Measurements from ENCODE around the gene TCF7L2. TPM values are rescaled to one million over a fixed set of nuclear protein-coding genes. Genes with fewer than 3 reads are reported as not detected.

Gene TCF7L2
- total RNA-seq, 1 donor from 2014 or later: 0.30 TPM

DNA sequence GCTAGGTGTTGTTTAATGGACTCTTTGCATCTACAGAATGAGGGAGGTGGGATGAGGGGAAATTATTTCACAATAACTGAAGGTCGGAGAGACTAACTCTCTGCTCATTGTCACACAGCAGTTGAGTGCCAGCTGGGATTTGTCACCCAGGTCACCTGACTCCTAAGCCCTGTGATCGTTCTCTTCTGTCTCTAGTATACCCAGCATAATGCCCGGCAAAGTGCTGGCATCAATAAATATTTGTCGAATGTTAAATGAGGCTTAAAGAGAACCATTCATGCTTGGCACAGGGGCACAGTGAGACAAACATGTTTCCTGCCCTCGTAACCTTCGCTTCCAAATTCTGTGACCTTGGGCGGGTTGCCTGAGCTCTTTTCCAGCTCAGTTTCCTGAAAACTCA is 70.8 kb downstream of the TCF7L2 start:
- intact Hi-C loops (cut with micrococcal nuclease): no loop called here

DNA sequence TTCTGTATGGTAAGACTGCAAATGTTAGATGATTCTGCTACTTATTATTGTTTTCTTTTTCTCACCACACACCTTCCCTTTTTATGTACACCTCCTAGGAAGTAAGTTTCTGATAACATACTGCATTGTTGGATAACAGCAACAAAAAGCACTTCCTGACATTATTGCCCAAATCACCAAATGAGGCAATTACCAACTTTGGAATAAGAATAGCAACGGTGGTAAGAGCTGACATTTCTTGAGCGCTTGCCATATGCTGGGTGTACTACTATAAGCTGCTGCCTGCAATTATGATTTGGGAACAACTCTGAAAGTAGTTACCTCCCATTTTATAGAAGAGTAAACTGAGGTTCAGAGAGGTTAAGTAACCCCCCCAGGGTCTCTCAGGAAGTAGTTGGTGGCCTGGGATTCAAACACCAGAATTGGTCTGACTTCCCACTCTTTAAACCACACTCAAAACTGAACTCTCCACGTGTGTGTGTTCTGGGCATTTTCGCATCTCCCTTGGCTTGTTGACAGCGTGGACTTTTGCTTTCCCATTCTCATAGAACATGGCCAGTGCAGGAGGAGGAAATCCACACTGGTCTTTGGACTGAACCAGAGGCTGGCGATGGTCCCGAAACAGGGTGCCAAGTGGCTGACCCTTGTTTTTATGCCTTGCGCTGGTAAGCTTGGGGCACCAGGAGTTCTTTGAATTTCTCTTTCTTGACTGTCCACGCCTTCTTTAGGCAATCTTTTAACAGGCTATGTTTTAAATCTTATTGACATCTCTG is 71.4 kb downstream of the TCF7L2 start:
- intact Hi-C loops (cut with micrococcal nuclease): no loop called here

DNA sequence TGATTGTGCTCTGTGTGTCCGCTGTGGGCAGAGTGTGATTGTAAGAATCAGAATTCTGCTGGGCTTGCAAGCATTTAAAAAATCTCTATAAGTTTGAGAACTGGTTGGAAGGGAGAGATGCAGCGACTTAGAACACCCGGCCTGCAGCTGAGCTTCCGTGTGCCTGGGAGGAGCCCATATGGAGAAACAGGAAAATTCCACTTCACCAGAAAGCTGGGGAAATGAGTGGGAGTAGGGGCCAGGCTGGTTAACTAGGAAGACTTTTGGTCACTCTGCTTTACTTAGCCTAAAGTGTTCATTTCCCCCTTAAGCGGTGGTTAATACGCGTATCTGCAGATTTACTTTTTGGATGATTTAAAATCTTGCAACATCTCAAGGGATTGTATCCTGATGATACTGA is 72.2 kb downstream of the TCF7L2 start:
- intact Hi-C loops (cut with micrococcal nuclease): no loop called here

DNA sequence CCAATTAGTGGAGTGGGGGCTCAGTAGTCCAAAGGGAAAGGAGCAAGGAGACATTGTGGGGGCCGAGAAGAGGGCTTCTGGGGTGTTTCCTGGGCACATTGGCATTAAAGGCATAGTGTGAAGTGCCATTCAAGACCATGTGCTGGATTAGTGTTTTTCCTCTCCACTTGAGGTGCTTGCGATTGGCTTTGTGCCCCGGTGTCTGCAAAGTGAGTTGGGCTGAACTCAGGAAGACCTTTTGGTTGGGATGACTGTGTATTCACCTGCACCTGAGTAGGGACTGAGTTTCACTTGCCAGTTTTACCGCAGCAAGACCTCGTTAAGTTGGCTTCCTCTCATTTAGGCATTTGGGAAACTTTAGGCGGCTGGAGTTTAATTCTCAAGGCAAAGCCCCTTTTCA is 73.0 kb downstream of the TCF7L2 start:
- intact Hi-C loops (cut with micrococcal nuclease): no loop called here

DNA sequence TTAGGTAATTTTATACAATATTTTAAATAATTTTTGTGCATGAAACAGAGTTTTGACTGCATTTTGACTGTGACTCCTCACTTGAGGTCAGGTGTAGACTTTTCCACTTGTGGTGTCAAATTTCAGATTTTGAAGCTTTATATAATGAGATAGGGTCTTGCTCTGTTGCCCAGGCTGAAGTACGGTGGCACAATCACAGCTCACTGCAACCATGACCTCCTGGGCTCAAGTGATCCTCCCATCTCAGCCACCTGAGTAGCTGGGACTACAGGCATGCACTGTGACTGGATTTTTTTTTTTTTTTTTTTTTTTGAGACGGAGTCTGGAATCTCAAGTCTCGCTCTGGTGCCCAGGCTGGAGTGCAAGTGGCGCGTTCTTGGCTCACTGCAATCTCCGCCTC is 74.9 kb downstream of the TCF7L2 start:
- intact Hi-C loops (cut with micrococcal nuclease): no loop called here

DNA sequence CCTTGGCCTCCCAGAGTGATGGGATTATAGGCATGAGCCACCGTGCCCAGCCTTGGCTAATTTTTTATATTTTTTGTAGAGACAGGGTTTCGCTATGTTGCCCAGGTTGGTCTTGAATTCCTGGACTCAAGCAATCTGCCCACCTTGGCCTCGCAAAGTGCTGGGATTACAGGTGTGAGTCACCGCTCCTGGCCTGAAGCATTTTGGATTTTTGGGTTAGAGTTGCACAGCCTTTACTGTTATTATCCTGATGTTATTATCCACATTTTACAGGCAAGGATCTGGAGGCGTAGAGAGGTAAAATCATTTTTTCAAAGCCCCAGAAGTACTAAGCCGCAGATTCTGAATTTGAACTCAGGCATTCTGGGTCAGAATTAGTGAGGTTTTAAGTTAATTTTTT is 75.4 kb downstream of the TCF7L2 start:
- intact Hi-C loops (cut with micrococcal nuclease): no loop called here

DNA sequence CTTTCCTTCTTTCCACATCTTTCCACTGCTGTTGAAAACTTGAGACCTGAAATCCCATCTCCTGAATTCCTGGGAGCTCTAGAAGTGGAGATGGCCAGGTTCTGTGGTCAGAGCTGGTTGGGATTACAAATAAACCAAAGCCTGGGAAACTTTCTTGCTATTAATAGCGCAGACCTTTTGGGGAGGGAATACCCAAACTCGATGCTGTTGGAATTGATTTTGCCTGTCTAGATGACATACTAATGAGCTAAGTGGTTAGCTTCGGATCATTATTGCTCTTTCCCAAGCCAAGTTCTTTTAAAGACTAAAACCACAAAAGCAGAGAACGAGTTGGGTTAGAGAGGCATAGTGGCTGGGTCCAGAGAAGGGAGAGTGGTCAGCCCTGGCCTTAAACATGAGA is 76.6 kb downstream of the TCF7L2 start:
- intact Hi-C loops (cut with micrococcal nuclease): no loop called here

DNA sequence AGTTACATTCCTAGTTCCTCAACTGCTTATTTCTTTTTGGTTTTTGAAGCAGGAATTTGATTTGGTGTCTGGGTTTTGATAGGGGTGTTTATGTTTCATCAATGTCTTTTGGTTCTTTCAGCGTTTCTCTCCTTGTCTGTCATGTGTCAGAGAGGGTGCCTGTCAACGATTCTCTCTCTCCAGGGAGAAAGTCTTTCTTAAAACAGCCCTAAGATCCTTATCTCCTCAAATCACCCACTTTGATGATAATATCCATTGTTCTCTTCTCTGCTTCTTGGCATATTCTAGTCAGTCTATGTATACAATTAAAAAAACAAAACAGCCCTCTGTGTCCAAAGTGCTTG is 77.2 kb downstream of the TCF7L2 start:
- intact Hi-C loops (cut with micrococcal nuclease): no loop called here

DNA sequence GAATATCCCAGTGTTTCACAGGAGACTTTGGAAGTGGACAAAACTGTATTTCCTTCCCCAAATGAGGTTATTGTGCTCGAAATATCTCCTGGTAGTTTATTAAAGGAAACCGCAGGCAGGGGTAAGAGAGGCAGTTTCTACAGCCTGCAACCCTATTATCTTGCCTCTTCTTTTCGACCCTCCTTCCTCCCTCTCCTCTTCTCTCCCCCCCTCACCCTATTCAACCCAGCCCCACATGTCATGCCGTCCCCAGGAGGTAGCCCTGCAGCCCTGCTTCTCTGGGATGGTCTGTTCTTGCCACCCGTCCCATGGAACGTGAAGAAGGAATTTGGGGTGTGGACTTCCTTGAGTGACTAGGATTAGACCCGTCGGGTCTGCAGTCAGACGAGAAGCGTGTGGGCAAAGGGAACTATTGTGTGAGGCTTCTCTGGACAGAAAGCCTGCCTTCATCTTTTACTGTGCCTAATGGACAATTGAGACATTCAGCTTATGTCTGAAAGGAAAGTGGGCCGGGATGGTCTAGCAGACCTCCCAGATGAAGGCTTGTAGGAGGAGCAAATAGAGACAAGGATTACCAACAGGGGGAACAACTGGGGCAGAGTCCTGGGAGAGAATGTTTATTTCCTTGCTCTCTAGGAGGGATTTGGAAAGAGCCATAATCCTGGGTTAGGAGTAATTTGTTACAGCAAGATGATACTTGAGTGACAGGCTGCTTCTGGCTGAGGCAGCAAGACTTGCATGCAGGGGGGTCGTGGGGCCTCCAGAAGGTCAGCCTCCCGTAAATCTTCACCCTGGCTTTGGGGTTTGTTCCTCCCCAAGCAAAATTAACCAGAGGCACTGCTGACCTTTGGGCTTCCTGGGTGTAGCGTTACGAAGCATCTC is 77.8 kb downstream of the TCF7L2 start:
- intact Hi-C loops (cut with micrococcal nuclease): no loop called here

DNA sequence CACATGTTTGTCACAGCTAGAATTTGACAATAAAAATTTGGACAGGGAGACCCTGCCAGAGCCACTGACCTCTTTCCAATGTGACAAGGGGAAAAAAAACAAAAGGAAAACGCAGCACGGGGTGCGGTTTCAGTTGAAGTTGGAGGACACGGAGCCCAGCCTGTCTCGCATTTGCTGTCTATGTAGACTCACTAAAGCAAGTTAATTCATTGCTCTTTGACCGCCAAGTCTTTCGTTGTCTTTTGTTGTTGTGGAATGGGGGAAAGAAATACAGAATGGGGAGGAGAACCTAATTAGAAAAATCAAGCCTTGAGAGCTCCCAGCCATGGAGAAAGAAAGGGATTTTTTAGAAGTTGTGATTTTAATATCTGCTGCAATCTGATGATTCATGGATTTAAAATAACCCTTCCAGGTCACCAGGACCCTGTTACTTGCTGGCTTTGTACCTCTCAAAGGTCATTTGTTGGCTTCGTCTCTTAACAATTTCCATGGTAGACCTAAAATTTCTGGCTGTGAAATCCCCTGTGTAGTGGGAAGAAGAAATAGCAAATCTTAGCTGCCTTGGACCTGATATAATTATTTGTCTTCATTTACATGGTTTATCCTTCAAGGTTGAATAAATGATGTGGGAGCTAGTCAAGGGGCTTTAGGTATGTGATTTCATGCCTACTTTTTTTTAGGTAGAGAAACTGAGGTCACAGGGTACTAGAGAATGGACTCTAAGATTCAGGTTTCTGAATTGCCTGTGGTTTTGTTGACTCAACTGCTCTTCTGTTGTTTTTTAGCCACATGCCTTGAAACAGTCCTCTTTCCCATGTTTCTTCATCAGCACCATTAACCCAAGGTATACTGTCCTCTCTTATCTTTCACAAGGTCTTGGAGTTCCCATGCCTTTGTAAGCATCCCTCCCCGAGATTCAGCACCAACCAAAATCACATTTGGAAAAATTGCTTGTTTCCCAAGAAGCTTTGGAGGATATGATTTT is 78.7 kb downstream of the TCF7L2 start:
- intact Hi-C loops (cut with micrococcal nuclease): no loop called here

DNA sequence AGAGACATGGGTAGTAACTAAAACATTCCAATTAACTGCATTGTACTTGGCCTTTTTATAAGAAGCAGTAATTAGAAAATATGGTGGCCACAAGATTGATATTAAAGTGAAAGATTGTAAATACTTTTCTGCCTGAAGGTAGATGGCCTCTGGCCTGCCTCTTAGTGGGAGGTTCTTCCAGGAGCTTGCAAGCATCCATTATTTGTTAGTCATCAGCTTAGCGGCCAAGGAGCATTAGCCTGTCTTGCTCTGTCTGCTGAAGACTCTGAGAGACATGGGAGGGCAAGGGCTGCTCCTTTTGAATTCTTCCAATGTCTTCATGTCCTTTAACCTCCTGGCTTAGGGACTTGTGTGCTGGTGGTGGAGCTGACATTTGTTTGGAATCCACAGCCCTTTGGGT is 80.4 kb downstream of the TCF7L2 start:
- intact Hi-C loops (cut with micrococcal nuclease): no loop called here

DNA sequence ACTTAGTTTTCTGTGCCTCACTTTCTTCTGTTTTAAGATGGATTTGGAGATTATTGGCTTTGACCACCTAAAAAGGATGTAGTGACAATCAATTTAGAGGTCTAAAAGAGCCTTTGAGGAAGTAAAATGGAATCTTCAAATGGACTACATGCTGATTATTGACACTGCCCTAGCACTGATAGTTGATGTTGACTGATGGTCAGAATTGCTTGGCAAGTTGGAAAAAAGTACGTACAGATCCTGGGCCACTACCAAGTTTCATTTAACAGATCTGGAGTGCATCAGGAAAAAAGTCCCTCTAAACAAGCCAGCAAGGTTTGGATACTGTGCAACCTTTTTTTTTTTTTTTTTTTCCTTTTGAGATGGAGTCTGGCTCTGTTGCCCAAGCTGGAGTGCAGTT is 81.1 kb downstream of the TCF7L2 start:
- intact Hi-C loops (cut with micrococcal nuclease): no loop called here

DNA sequence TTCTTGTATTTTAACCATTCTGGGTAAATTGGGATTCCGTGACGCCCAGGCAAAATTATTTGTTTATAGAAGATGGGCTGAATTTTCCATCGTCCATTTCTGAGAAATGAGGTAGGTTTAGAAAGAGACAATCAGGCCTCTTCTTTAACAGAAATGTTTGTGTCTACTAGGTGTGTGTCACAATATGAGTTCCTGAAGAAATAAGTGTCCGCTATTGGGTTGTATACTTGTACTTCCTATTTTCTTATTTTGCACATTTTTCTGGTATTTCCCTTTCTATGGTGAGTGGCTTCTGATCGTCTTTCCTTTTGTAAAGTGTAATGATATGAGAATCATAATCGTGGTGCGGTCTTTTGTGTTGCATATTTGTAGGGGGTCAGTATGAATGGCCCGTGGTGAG is 83.9 kb downstream of the TCF7L2 start:
- intact Hi-C loops (cut with micrococcal nuclease): no loop called here

DNA sequence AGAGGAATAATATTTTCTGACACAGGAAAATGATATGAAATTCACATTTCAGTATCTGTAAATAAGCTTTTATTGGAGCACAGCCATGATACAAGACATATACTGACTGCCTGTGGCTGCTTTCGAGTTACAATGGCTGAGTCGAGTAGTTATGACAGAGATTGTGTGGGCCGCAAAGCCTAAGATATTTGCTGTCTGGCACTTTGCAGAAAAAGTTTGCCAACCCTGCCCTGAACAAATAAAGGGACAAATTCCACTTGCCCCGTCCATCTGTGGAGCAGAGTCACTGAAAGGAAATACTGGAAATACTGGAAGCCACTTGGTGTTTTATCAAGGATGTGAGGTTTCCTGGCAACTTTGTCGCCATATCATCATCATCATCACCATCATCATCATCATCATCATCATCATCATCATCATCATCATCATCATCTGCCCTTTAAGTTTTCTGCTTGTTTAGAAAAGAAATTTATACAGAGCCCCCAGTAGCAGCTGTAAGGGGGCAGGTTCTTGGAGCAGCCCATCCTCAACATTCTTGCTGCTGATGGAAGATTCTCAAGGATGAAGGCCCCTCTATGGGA is 85.8 kb downstream of the TCF7L2 start:
- intact Hi-C loops (cut with micrococcal nuclease): no loop called here

DNA sequence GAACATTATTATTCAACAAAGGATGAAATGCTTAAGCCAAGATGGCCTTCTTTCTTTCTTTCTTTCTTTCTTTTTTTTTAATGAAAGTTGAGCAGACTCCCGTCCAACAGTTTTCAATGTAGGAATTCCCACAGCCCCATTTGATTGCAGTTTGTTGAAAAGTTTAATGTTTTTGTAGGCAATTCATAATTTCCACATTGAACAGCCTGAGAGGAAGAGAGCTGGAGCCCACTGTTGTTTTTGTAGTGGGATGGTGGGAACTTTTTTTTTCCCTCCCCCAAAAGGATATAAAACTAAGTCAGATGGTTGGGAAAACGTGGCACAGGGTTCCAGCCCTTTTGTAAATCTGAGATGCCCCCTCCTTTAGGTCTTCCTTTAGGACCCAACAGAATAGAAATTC is 86.6 kb downstream of the TCF7L2 start:
- intact Hi-C loops (cut with micrococcal nuclease): no loop called here

DNA sequence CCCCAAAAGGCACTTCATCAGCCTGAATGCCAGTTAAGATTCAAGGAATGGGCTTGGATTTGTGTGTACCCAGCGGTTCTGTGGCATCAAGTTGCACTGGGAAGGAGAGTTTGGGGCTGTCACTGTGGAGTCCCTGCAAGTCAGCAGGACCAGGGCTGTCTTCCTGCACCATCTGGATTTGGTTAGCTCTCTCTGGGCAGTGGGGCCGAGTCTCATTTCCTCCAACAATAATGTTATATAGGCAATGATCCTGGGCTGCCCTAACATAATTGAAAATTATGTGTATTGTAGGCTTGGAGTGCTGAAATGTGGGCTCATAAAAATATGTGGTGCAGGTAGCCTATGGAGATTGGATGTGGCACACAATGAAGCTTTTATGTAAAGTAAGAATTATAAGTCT is 87.2 kb downstream of the TCF7L2 start:
- intact Hi-C loops (cut with micrococcal nuclease): no loop called here

DNA sequence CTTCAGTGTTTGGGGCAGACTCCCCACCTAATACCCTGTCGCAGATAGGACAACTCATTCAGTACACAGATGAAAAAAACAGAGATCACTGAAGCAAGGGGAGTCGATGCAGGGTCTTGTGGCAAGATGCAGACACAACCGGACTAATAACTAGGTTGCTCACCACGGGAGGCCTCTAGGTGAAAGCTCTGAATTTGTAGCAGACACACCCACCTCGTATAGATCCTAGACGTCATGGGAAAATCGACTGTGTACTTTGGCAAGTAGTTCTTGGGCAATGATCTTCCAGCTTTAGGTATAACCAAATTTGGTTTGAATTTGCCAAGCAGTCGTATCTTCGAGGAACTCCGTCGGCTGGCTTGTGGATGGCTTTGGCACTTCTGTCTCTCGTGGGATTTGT is 88.1 kb downstream of the TCF7L2 start:
- intact Hi-C loops (cut with micrococcal nuclease): no loop called here

DNA sequence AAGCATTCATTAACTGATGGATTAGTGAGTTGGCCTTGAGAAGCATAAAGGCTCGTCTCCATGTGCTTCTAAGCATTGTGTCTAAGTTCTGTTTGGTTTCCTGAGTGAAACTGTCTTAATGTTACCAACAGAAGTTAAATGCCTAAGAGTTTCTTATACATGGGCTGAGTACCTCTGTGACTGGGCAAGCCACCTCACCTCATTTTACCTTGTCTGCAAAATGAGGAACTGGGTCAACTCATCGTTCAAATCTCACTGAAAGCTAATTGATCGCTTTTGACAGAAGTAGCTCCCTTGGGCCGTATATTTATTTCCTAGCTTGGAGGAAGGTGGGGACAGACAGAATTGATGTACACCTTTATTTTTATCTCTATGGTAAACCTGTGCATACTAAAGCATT is 88.9 kb downstream of the TCF7L2 start:
- intact Hi-C loops (cut with micrococcal nuclease): no loop called here

DNA sequence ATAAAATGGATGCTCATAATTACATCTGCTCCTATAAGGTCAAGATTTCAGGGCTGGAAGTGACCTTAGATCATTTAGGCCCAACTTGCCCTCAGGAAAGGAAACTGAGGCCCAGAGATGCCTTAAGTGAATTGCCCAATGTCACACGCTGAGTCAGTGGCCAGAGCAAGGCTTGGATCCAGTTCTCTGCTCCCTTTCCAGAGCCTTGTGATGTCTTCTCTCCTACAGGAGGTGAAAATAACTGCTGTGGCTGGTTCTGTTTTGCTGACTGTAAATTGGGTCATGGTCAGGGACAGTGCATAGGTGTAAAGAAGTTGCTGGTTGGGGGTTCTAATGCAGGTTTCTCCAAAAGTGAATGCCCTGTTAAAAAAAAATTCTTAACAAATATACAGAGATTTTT is 91.3 kb downstream of the TCF7L2 start:
- intact Hi-C loops (cut with micrococcal nuclease): no loop called here

DNA sequence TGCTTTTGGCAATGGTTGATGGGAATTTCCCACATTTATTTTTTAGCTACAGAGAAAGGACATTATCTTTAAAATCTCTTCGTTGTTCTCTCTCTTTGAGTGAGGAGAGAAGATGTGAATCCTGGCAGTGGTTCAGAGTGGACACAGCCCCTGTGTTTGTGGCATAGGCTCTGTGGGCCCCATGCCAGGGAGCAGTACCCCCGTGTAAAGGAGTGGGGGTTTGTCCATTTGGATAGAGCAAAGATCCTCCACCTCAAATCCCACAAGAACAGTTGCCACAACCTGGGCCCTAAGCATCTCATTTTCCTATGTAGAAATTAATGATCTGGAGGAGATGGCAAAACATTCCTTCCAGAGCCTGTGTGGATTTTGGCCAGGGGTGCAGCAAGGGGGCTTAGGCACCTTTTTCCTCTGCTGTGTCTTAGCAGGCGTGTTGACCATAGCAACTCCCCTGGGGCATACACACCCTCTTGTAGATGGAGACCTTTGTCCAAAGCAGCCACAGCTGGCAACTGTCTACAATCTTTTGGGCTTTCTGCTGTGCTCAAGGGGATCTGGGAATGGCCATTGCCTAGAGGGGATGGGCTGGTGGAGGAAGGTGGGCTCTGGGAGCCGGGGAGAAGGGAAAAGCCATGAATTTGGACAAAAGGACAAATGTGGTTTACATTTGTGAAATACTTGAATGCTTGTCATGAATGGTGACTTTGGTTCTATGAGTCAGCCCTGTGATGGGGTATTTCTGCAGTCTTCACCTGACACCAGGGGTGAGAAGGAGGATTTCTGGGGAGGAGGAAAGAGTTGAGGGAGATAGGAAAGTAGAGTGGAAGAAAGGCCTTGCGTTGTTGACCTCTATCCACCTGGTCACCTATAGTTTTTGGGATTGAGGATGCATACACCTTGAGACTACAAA is 92.0 kb downstream of the TCF7L2 start:
- intact Hi-C loops (cut with micrococcal nuclease): no loop called here
